Stimulated activated CD8-positive, alpha-beta memory T cell treated with anti-CD3 and anti-CD28 coated beads, Interleukin-12 subunit alpha, Interleukin-12 subunit beta, amount 100 ng/mL, for 1 hour (primary cell): ENCODE measurements around the gene F3.

Source experiments
- DNase-seq: peaks from one replicate; pipeline ENCODE4 v3.0.0-alpha.2; 2020; ENCODE audit warnings: low read depth

Gene F3

GRCh38 chr1:94527447-94528031 is 14.0 kb downstream of the F3 start:
- no peak for DNase-seq

- no peak for DNase-seq
Observed at GRCh38 chr1:94526152-94526980, 15.2 kb downstream of the F3 start.

- no peak for DNase-seq
Observed at GRCh38 chr1:94524531-94524930, 17.0 kb downstream of the F3 start.

- DNase-seq: no peak
Observed at GRCh38 chr1:94522304-94522703, 19.3 kb downstream of the F3 start.

- no peak for DNase-seq
Observed at GRCh38 chr1:94519351-94519750, 22.2 kb downstream of the F3 start.

GRCh38 chr1:94515296-94515947 is 26.1 kb downstream of the F3 start:
- no peak for DNase-seq

- no peak for DNase-seq
Observed at GRCh38 chr1:94514095-94514727, 27.3 kb downstream of the F3 start.

- no peak for DNase-seq
Observed at GRCh38 chr1:94512816-94513215, 28.7 kb downstream of the F3 start.

- no peak for DNase-seq
Observed at GRCh38 chr1:94504601-94505000, 37.0 kb downstream of the F3 start.

- DNase-seq: no peak
Observed at GRCh38 chr1:94503153-94503552, 38.4 kb downstream of the F3 start.

- no peak for DNase-seq
Observed at GRCh38 chr1:94501935-94502334, 39.6 kb downstream of the F3 start.

GRCh38 chr1:94501426-94501825 is 40.1 kb downstream of the F3 start:
- DNase-seq: no peak

- no peak for DNase-seq
Observed at GRCh38 chr1:94496076-94496755, 45.3 kb downstream of the F3 start.

- DNase-seq: no peak
Observed at GRCh38 chr1:94490556-94490955, 51.0 kb downstream of the F3 start.

GRCh38 chr1:94486990-94487389 is 54.6 kb downstream of the F3 start:
- DNase-seq: no peak

- peak; percentile 2 for DNase-seq
Observed at GRCh38 chr1:94481473-94481933, 60.1 kb downstream of the F3 start.

- DNase-seq: no peak
Observed at GRCh38 chr1:94479682-94480081, 61.9 kb downstream of the F3 start.
